SU-DHL-6 (cell line): Measurements from ENCODE around the gene NFATC1.

Experiments used
- EZH2phosphoT487 ChIP-seq: fragments of 200-600 bp; sonication (generic), shearing (Covaris generic); conservative IDR thresholded peaks from 2 replicates; pipeline ENCODE4 v1.6.1; 2018; ENCODE audit warnings: mild to moderate bottlenecking, antibody characterized with exemption, low read length, moderate library complexity, mixed read lengths
- TF ChIP-seq, protein P1 (sequence below): fragments of 200-600 bp; sonication (generic); IDR thresholded peaks from one replicate; pipeline ENCODE4 v1.5.1; 2017; ENCODE audit warnings: antibody characterized with exemption, mild to moderate bottlenecking, low read length, moderate library complexity; ENCODE audit not compliant: insufficient read depth, poor library complexity, severe bottlenecking

DNA sequence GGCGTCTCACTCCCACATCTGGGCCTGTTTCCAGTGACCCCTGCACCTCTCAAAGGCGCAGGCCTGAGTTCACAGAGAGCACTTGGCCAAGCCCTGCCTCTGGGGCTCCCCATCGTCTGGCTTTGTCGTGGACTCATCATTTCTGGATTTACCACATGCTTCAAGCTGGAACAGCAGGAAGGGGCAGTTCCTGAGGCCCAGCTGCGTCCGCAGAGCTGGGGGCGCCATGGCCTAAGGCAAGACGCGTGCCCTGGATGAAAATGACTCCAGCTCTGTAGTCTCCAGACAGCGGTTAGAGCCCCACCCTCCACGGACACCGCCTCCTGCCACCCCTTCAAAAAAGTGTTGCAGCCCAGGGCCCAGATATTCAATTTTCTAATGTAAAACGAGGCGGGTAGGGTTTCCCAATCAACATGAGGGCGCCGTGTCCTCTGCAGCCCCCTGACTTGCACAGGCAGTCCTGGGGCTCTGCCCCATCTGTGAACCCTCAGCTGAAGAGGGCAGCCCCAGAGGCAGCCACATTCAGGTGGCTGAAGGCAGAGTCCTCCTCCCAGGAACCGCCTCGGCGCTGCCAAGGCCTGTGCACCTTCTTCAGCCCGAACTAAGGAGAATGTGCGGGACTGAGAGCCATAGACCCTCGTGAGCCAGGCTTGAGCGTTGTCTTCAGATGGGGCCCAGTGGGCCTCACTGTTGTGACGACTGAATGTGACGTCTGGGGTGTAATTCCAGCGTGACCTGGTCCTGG lies 85.5 kb downstream of the NFATC1 start:
- TF ChIP-seq, protein P1, sequence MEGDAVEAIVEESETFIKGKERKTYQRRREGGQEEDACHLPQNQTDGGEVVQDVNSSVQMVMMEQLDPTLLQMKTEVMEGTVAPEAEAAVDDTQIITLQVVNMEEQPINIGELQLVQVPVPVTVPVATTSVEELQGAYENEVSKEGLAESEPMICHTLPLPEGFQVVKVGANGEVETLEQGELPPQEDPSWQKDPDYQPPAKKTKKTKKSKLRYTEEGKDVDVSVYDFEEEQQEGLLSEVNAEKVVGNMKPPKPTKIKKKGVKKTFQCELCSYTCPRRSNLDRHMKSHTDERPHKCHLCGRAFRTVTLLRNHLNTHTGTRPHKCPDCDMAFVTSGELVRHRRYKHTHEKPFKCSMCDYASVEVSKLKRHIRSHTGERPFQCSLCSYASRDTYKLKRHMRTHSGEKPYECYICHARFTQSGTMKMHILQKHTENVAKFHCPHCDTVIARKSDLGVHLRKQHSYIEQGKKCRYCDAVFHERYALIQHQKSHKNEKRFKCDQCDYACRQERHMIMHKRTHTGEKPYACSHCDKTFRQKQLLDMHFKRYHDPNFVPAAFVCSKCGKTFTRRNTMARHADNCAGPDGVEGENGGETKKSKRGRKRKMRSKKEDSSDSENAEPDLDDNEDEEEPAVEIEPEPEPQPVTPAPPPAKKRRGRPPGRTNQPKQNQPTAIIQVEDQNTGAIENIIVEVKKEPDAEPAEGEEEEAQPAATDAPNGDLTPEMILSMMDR = no peak
- no peak for TF ChIP-seq EZH2phosphoT487
